ENCODE results near the gene NFIB. TPM values are rescaled to one million over a fixed set of nuclear protein-coding genes. Genes with fewer than 3 reads are reported as not detected.

The NFIB gene
- total and polyA plus RNA-seq, 2 of the 4 experiments (the other 2 are of a cell fraction), result 1.4 to 2.0 TPM

GRCh38 chr9:14249527-14249926, 64.4 kb downstream of the NFIB start:
- Histone ChIP-seq H2AK5ac (ENCODE audit: low read depth, low read length) (no peak overlapping the region), H2AK9ac (replicated peaks; ENCODE audit: low read depth, low read length, poor library complexity) (no peak overlapping the region), H2BK120ac (ENCODE audit: low read depth, low read length) (no peak overlapping the region), H3K4me2 (ENCODE audit: low read depth, low read length) (no peak overlapping the region), H3K4me1 (ENCODE audit: control insufficient read depth, insufficient read depth, low read length) (peaks cover 6% of the 10 kb centered on the region), H3K79me1 (ENCODE audit: low read depth in 1 of 2, low read length in 2 of 2) (no peaks in the 10 kb centered on the region), H3K36me3 (ENCODE audit: control insufficient read depth, insufficient read depth, low read length) (no peaks in the 10 kb centered on the region), H3K14ac (replicated peaks; ENCODE audit: low read depth, low read length) (no peak overlapping the region), H3K9ac (ENCODE audit: low read depth, low read length) (no peak overlapping the region), H3K9me1 (ENCODE audit: insufficient read depth, low read length) (no peaks in the 10 kb centered on the region), H3K27me3 (ENCODE audit: control insufficient read depth, insufficient read depth, low read length) (peaks cover 7% of the 10 kb centered on the region), H2BK5ac (ENCODE audit: low read depth, low read length, poor library complexity, severe bottlenecking) (no peak overlapping the region), H3K9me3 (ENCODE audit: control insufficient read depth, insufficient read depth, low read length) (no peaks in the 10 kb centered on the region), H4K8ac (ENCODE audit: low read depth in 2 of 2, low read length in 2 of 2) (no peak overlapping the region), H3K4ac (ENCODE audit: low read depth, low read length) (no peak overlapping the region), H3K23ac (ENCODE audit: low read depth, low read length) (no peak overlapping the region), H2AFZ (replicated peaks; ENCODE audit: low read length, poor library complexity) (no peak overlapping the region), H2BK20ac (ENCODE audit: low read depth, low read length) (no peak overlapping the region), H3K18ac (ENCODE audit: low read depth, low read length) (no peak overlapping the region), H4K20me1 (ENCODE audit: insufficient read depth, low read length) (no peaks in the 10 kb centered on the region), H3K27ac (ENCODE audit: insufficient read depth, low read length) (no peak overlapping the region), H4K5ac (ENCODE audit: low read depth, low read length) (no peak overlapping the region), H3K4me3 (ENCODE audit: insufficient read depth, low read depth, low read length) (no peak overlapping the region), H2BK15ac (ENCODE audit: low read depth, low read length) (no peak overlapping the region), H4K91ac (ENCODE audit: insufficient read depth, low read depth, low read length) (no peak overlapping the region), H3K56ac (ENCODE audit: extremely low read depth, insufficient read depth, low read length) (no peak overlapping the region)
- intact Hi-C loops (cut with micrococcal nuclease), result no loop called here
- in situ Hi-C loops (cut with MboI; ENCODE audit: low sequenced_read_pairs), result no loop called here
- BruUV-seq (replicated peaks), result no TSS peak
- dilution Hi-C loops (cut with HindIII; ENCODE audit: low sequenced_read_pairs, unreplicated experiment), result no loop called here
- CTCF ChIA-PET, result no interaction called here
- no CpG with 5 or more reads among the region's 2 CpGs for WGBS, 2 experiments (ENCODE audit: extremely low coverage in 2 of 2, insufficient read length in 1 of 2)
- no peak for TF ChIP-seq RFX5 (IDR thresholded peaks at IDR 0.05; ENCODE audit: low read depth, low read length)
- no peak for TF ChIP-seq MXI1 (IDR thresholded peaks at IDR 0.05; ENCODE audit: borderline replicate concordance, low read depth, low read length)
- TF ChIP-seq NFE2L2 (IDR thresholded peaks at IDR 0.05; ENCODE audit: low read depth, low read length), result no peak
- TF ChIP-seq USF2 (IDR thresholded peaks at IDR 0.05; ENCODE audit: low read depth, low read length), result no peak
- no peak for TF ChIP-seq RAD21 (IDR thresholded peaks at IDR 0.05; ENCODE audit: low read length)
- POLR2A ChIA-PET (ENCODE audit: unreplicated experiment), result no interaction called here
- no peak for DNase-seq
- no peak for ATAC-seq (ENCODE audit: low read depth)
